ENCODE data around the gene WNT1.

DNA sequence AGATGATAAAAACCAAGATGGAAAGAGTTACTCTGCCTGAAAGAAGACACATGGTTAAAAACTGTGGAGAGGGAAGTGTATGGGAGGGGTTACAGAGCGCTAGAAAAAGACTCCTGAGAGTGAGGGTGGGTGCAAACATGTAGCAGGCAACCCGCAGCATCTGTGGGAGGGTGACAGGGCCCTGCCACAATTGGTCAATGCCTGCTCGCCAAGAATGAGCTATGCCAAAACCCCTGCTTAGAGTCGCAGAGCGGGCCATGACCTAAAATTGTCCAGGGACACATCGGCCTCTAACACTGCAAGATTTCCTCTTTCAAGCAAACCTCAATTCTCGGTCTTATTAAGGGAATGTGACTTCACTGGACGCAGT lies 39.8 kb downstream of the WNT1 start:
- TF ChIP-seq, protein P1, sequence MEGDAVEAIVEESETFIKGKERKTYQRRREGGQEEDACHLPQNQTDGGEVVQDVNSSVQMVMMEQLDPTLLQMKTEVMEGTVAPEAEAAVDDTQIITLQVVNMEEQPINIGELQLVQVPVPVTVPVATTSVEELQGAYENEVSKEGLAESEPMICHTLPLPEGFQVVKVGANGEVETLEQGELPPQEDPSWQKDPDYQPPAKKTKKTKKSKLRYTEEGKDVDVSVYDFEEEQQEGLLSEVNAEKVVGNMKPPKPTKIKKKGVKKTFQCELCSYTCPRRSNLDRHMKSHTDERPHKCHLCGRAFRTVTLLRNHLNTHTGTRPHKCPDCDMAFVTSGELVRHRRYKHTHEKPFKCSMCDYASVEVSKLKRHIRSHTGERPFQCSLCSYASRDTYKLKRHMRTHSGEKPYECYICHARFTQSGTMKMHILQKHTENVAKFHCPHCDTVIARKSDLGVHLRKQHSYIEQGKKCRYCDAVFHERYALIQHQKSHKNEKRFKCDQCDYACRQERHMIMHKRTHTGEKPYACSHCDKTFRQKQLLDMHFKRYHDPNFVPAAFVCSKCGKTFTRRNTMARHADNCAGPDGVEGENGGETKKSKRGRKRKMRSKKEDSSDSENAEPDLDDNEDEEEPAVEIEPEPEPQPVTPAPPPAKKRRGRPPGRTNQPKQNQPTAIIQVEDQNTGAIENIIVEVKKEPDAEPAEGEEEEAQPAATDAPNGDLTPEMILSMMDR (IDR thresholded peaks at IDR 0.05): no peak
- TF ChIP-seq POLR2A (IDR thresholded peaks at IDR 0.05) (no peak), POLR2AphosphoS5 (IDR thresholded peaks at IDR 0.05) (no peak)

Data from prostate gland (tissue), 2 donors.